ENCODE measurements around the gene LAMTOR2. TPM values are rescaled to one million over a fixed set of nuclear protein-coding genes. Genes with fewer than 3 reads are reported as not detected.

The LAMTOR2 gene
- total RNA-seq, 1 experiment from 2014 or later, result 50.6 TPM

DNA sequence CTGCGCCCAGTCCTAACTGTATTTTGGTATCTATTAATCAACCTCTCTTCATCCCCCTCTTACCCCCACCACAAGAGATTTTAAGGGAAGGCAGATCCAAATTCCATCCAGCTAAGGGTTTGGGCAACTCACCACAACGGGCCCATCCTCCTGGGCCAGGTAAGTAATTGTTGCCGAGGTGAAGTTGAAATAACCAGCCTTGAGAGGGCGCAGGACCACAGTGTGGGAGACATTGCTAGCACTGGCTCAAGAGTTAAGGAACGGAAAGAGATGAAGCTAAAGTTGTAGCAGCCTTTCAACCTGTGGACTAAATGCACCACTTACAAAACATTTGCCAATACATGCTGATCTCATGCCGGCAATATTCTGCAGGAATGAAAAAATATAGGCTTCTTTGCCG is 39.8 kb upstream of the LAMTOR2 start:
- Histone ChIP-seq H2BK120ac (ENCODE audit: low read depth, low read length, poor library complexity, severe bottlenecking) (no peak overlapping the region), H2BK5ac (ENCODE audit: insufficient read length, low read length) (no peak overlapping the region), H4K8ac (replicated peaks; ENCODE audit: insufficient read length, low read depth, low read length) (no peak overlapping the region), H3K18ac (ENCODE audit: insufficient read length, low read depth, low read length) (no peak overlapping the region), H3K14ac (ENCODE audit: insufficient read depth, low read length) (no peak overlapping the region), H4K20me1 (ENCODE audit: control insufficient read depth, insufficient read depth, insufficient read length) (no peaks in the 10 kb centered on the region), H3T11ph (ENCODE audit: low read length) (no peak overlapping the region), H3K27ac (ENCODE audit: insufficient read length, low read depth, low read length) (no peak overlapping the region), H3K27me3 (ENCODE audit: insufficient read depth, low read length) (no peaks in the 10 kb centered on the region), H2BK15ac (ENCODE audit: low read depth, low read length) (no peak overlapping the region), H2BK12ac (ENCODE audit: insufficient read length, low read depth, low read length) (no peak overlapping the region), H3K4me1 (ENCODE audit: insufficient read depth, low read length) (peaks cover under 1% of the 10 kb centered on the region; the same call in 1 of the 2 replicates), H3K23ac (ENCODE audit: insufficient read length, low read depth, low read length) (no peak overlapping the region), H3K4ac (ENCODE audit: low read depth, low read length) (no peak overlapping the region), H2BK20ac (ENCODE audit: low read depth, low read length, poor library complexity, severe bottlenecking) (no peak overlapping the region), H4K5ac (ENCODE audit: insufficient read length, low read depth, low read length) (no peak overlapping the region), H3K56ac (ENCODE audit: insufficient read length, low read depth, low read length) (no peak overlapping the region), H2AFZ (ENCODE audit: low read length) (no peak overlapping the region), H3K4me2 (ENCODE audit: insufficient read depth, insufficient read length, low read length) (no peak overlapping the region), H3K9ac (ENCODE audit: extremely low read depth, insufficient read length, low read length) (no peak overlapping the region), H2AK5ac (ENCODE audit: insufficient read length, low read length) (no peak overlapping the region), H4K91ac (ENCODE audit: insufficient read length, low read depth, low read length) (no peak overlapping the region), H3K23me2 (ENCODE audit: insufficient read length, low read depth, low read length, poor library complexity, severe bottlenecking) (peaks cover 2% of the 10 kb centered on the region), H3K9me3 (ENCODE audit: control insufficient read depth, low read depth, low read length) (no peaks in the 10 kb centered on the region), H3K79me2 (ENCODE audit: insufficient read depth, low read length) (peaks cover 4% of the 10 kb centered on the region; the same call in 1 of the 2 replicates), H3K79me1 (ENCODE audit: insufficient read depth, low read depth, low read length, poor library complexity, severe bottlenecking) (peaks cover 2% of the 10 kb centered on the region)
- TF ChIP-seq, protein P1, sequence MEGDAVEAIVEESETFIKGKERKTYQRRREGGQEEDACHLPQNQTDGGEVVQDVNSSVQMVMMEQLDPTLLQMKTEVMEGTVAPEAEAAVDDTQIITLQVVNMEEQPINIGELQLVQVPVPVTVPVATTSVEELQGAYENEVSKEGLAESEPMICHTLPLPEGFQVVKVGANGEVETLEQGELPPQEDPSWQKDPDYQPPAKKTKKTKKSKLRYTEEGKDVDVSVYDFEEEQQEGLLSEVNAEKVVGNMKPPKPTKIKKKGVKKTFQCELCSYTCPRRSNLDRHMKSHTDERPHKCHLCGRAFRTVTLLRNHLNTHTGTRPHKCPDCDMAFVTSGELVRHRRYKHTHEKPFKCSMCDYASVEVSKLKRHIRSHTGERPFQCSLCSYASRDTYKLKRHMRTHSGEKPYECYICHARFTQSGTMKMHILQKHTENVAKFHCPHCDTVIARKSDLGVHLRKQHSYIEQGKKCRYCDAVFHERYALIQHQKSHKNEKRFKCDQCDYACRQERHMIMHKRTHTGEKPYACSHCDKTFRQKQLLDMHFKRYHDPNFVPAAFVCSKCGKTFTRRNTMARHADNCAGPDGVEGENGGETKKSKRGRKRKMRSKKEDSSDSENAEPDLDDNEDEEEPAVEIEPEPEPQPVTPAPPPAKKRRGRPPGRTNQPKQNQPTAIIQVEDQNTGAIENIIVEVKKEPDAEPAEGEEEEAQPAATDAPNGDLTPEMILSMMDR (conservative IDR thresholded peaks at IDR 0.05), result peak; percentile 47; the same call in 2 of the 3 replicates
- peaks cover 3% of the 10 kb centered on the region in 2 experiments for H3K4me1 Mint-ChIP-seq
- 0 out of 7 replicates have a peak overlapping the region, but pooled peaks of 1 of the 3 experiments have one; percentile 58 for H3K27ac Mint-ChIP-seq
- DNase-seq, result peak; percentile 46
- H3K36me3 Mint-ChIP-seq (ENCODE audit: insufficient read depth in 1 of 3, low read depth in 3 of 3), result peaks cover 50 to 83% (median 73%) of the 10 kb centered on the region in 3 experiments; a peak in 6 of 7 replicates
- no CpG with 5 or more reads among the region's 7 CpGs for WGBS (ENCODE audit: extremely low coverage, insufficient read length, low lambda C conversion rate)
- H3K4me3 Mint-ChIP-seq, result no peak overlapping the region
- no peaks in the 10 kb centered on the region for H3K27me3 Mint-ChIP-seq (ENCODE audit: low read depth)
- H3K9me3 Mint-ChIP-seq, result no peaks in the 10 kb centered on the region

Measured in H9 (cell line).